Heart right ventricle (tissue), 16 donors: ENCODE measurements around the gene MPP1. TPM values are rescaled to one million over a fixed set of nuclear protein-coding genes. Genes with fewer than 3 reads are reported as not detected.

Source experiments
- ATAC-seq, 8 donors: fragments of 200-7000 bp; cut with Tn5 transposase; one replicate each; pipeline ENCODE4 v1.9.1; 2020; ENCODE audit warnings: mild to moderate bottlenecking in 8 of 8, moderate library complexity in 8 of 8, moderate number of reproducible peaks in 1 of 8
- DNase-seq, 2 donors: peaks; one replicate each; pipeline ENCODE4 v3.0.0-alpha.2; 2020
- H3K27ac ChIP-seq, 10 donors: fragments of 200-600 bp; sonication (generic) in 2 of 10; one replicate each; pipeline versions ENCODE4 v1.5.0 to v1.8.0; 2020 to 2022; ENCODE audit warnings: mild to moderate bottlenecking in 3 of 10
- H3K27me3 ChIP-seq, 7 donors: fragments of 200-600 bp; one replicate each; pipeline ENCODE4 v1.8.0; 2021 to 2022; ENCODE audit warnings: mild to moderate bottlenecking in 2 of 7
- H3K36me3 ChIP-seq, 9 donors: fragments of 200-600 bp; sonication (generic) in 1 of 9; one replicate each; pipeline versions ENCODE4 v1.5.0 to v1.8.0; 2020 to 2022; ENCODE audit warnings: mild to moderate bottlenecking in 2 of 9
- H3K4me1 ChIP-seq, 9 donors: fragments of 200-600 bp; sonication (generic) in 1 of 9; one replicate each; pipeline versions ENCODE4 v1.5.0 to v1.8.0; 2020 to 2022; ENCODE audit warnings: mild to moderate bottlenecking in 4 of 9
- H3K4me3 ChIP-seq, 10 donors: fragments of 200-600 bp; sonication (generic) in 2 of 10; one replicate each; pipeline versions ENCODE4 v1.5.0 to v1.8.0; 2020 to 2022; ENCODE audit warnings: mild to moderate bottlenecking in 7 of 10, moderate library complexity in 2 of 10
- H3K9me3 ChIP-seq, 11 donors: fragments of 200-600 bp in 10 of 11; sonication (generic) in 2 of 11; one replicate each; pipeline versions ENCODE4 v1.5.0 to v1.8.0; 2013 to 2022; ENCODE audit warnings: mild to moderate bottlenecking in 2 of 11, control low read depth in 1 of 11, moderate library complexity in 1 of 11
- CTCF ChIP-seq, 9 donors: fragments of 200-600 bp; sonication (generic) in 2 of 9; IDR thresholded peaks; one replicate each; pipeline versions ENCODE4 v1.5.0 to v1.8.0; 2021 to 2022; ENCODE audit warnings: antibody characterized with exemption in 9 of 9, mild to moderate bottlenecking in 5 of 9, moderate library complexity in 1 of 9
- WGBS, 2 donors: extraction: QIAGEN DNeasy Blood & Tissue Kit; methylation state at CpG; one replicate each; pipeline ENCODE4 v1.1.7; 2013; ENCODE audit warnings: inconsistent platforms in 1 of 2; 5-methylcytosine and 5-hydroxymethylcytosine counted together
- intact Hi-C, 10 donors: fragments of 100-400 bp; cut with DNase I; formaldehyde crosslinking; loops; one replicate each; pipeline versions ENCODE4 v1.11.1 to v1.14.2; 2022
- polyA plus RNA-seq, 2 donors: library from polyadenylated mRNA; stranded (reverse); fragments of 200-250 nt; gene quantifications; one replicate each; pipeline ENCODE4 v1.2.3, GENCODE V29; 2013
- total RNA-seq, 10 donors: library from RNA; stranded (reverse); fragmentation: NEBNext Ultra II Directional in 3 of 10; extraction: Animal tissue kit (Norgen Biotek cat#: 25700) in 3 of 10; gene quantifications; one replicate each; pipeline versions ENCODE4 v1.2.1 to v1.2.4, GENCODE V29; 2021 to 2023
- donor health status: Arrhythmogenic right ventricular cardiomyopathy.
- donor health status: ischemic (EF 13 %, LVEDD 7.1; RV severe dilation, severe dysfunction).
- donor health status: healthy with polysubstance abuse.
- donor health status: DM: no; HTN: yes; CAD: no.
- donor health status: DM: no; HTN: no; CAD: no.
- donor health status: ischemic (EF 25% LVEDD 6.9; RV normal size, moderate dysfunction).
- donor health status: ischemic (EF 25% LVEDD 5.7; RV mildly dilated, moderate dysfunction).
- donor health status: healthy.
- donor health status: DM: yes; HTN: yes; CAD: no.
- donor health status: Ischemic cardiomyopathy.
- donor health status: ischemic (EF 35%, LVEDD 5.7; RV mildly dilated, moderate dysfunction).
- donor health status: nonischemic (EF 11% LVEDD 7.7; RV severe dilation, severe dysfunction).
- donor health status: DM: yes; HTN: yes; CAD: no.
- donor health status: PGD.
- donor health status: ischemic (EF 29% LVEDD 5.4; RV normal size, mild dysfunction).
- donor health status: nonischemic (EF 23%, LVEDD 6.1; RV moderate dilation, normal function).

The MPP1 gene
- total and polyA plus RNA-seq, 12 donors: 18.4 to 50.6 (median 39.6) TPM

- no peaks in the 10 kb centered on the region for H3K9me3 ChIP-seq
- no peaks in the 10 kb centered on the region for H3K4me1 ChIP-seq
- peaks cover 0 to 44% (median 0%) of the 10 kb centered on the region in 9 donors for H3K36me3 ChIP-seq
- WGBS, 2 donors: 89 to 93% methylated on average over 12 to 13 of the region's 13 CpGs
- peak overlapping the region in 1 of 10 donors; percentile 26 for H3K27ac ChIP-seq
- TF ChIP-seq CTCF (IDR thresholded peaks at IDR 0.05): no peak
- no peak for DNase-seq
- intact Hi-C loops: no loop called here
- ATAC-seq: no peak
- H3K27me3 ChIP-seq: no peaks in the 10 kb centered on the region
- H3K4me3 ChIP-seq: no peak overlapping the region
Measured at GRCh38 chrX:154784149-154784995, 20.9 kb downstream of the MPP1 start.

- H3K27ac ChIP-seq: no peak overlapping the region
- DNase-seq: no peak
- no peaks in the 10 kb centered on the region for H3K9me3 ChIP-seq
- H3K4me1 ChIP-seq: no peaks in the 10 kb centered on the region
- no peak overlapping the region for H3K4me3 ChIP-seq
- ATAC-seq: no peak
- intact Hi-C loops: no loop called here
- 96 to 97% methylated on average over 7 to 9 of the region's 9 CpGs for WGBS, 2 donors
- TF ChIP-seq CTCF (IDR thresholded peaks at IDR 0.05): no peak
- peaks cover 0 to 72% (median 0%) of the 10 kb centered on the region in 9 donors for H3K36me3 ChIP-seq
- no peaks in the 10 kb centered on the region for H3K27me3 ChIP-seq
Measured at GRCh38 chrX:154780968-154781367, 24.3 kb downstream of the MPP1 start.

GRCh38 chrX:154779261-154779660 is 26.0 kb downstream of the MPP1 start:
- no peaks in the 10 kb centered on the region for H3K4me1 ChIP-seq
- no peak overlapping the region for H3K27ac ChIP-seq
- intact Hi-C loops: no loop called here
- no peak for TF ChIP-seq CTCF (IDR thresholded peaks at IDR 0.05)
- 90 to 93% methylated on average over 4 of the region's 4 CpGs for WGBS, 2 donors
- ATAC-seq (no peak), DNase-seq (no peak)
- H3K9me3 ChIP-seq: no peaks in the 10 kb centered on the region
- H3K27me3 ChIP-seq: no peaks in the 10 kb centered on the region
- peaks cover 0 to 85% (median 6%) of the 10 kb centered on the region in 9 donors for H3K36me3 ChIP-seq
- no peak overlapping the region for H3K4me3 ChIP-seq

- no peaks in the 10 kb centered on the region for H3K4me1 ChIP-seq
- TF ChIP-seq CTCF (IDR thresholded peaks at IDR 0.05): no peak
Measured at GRCh38 chrX:154776753-154777152, 28.5 kb downstream of the MPP1 start.

More at GRCh38 chrX:154776753-154777152, 28.5 kb downstream of the MPP1 start:
- no peaks in the 10 kb centered on the region for H3K27me3 ChIP-seq
- intact Hi-C loops: no loop called here
- H3K27ac ChIP-seq: no peak overlapping the region
- ATAC-seq (no peak), DNase-seq (no peak)
- peaks cover 0 to 90% (median 6%) of the 10 kb centered on the region in 9 donors for H3K36me3 ChIP-seq
- no peak overlapping the region for H3K4me3 ChIP-seq
- peaks cover 0 to 7% (median 0%) of the 10 kb centered on the region in 11 donors for H3K9me3 ChIP-seq
- 95 to 100% methylated on average over 2 of the region's 2 CpGs for WGBS, 2 donors
